Common myeloid progenitor, CD34-positive (primary cell): ENCODE results near the gene TMEM145.
A peak's percentile ranks its signal among the peaks of the same experiment; 100 is the strongest.

Source experiments
- CTCF ChIA-PET: fragments of 350-600 bp; sonication (Branson Sonifier 250); formaldehyde crosslinking; loops from one replicate; lab custom pipeline; 2021; ENCODE audit warnings: antibody characterized with exemption; lab: Charles Lee
- POLR2A ChIA-PET: fragments of 350-600 bp; sonication (Branson Sonifier 250); formaldehyde crosslinking; loops from one replicate; lab custom pipeline; 2021; ENCODE audit warnings: antibody characterized with exemption; lab: Charles Lee
- DNase-seq, 3 donors: peaks; one replicate each; pipeline versions ENCODE4 v3.0.0 to v3.0.0-alpha.2; 2013
- H3K27ac ChIP-seq, 2 experiments: 1 replicate in 1 of 2; 2 replicates in 1 of 2; pipeline ENCODE4 v1.7.0; 2013; ENCODE audit warnings: inconsistent platforms in 2 of 2, low read length in 2 of 2, mild to moderate bottlenecking in 2 of 2, low read depth in 1 of 2, moderate library complexity in 1 of 2; ENCODE audit not compliant: severe bottlenecking in 2 of 2, insufficient read depth in 1 of 2, poor library complexity in 1 of 2
- H3K27me3 ChIP-seq, 5 experiments: replicated peaks in 2 of 5; 1 replicate in 3 of 5; 2 replicates in 2 of 5; pipeline versions ENCODE4 v1.6.1 to v1.7.0; 2013; ENCODE audit warnings: low read length in 4 of 5, mild to moderate bottlenecking in 2 of 5, moderate library complexity in 2 of 5, inconsistent platforms in 1 of 5; ENCODE audit not compliant: insufficient read depth in 5 of 5, control insufficient read depth in 4 of 5
- H3K36me3 ChIP-seq, 4 experiments: 1 replicate in 2 of 4; 2 replicates in 2 of 4; pipeline versions ENCODE4 v1.6.1 to v1.7.0; 2013; ENCODE audit warnings: low read length in 3 of 4, control low read depth in 1 of 4, mild to moderate bottlenecking in 1 of 4; ENCODE audit not compliant: control insufficient read depth in 4 of 4, insufficient read depth in 4 of 4
- H3K4me1 ChIP-seq, 4 experiments: 1 replicate in 3 of 4; 2 replicates in 1 of 4; pipeline versions ENCODE4 v1.6.1 to v1.7.1; 2013; ENCODE audit warnings: low read length in 3 of 4, mild to moderate bottlenecking in 3 of 4, control low read depth in 1 of 4, inconsistent platforms in 1 of 4, moderate library complexity in 1 of 4; ENCODE audit not compliant: control insufficient read depth in 4 of 4, insufficient read depth in 4 of 4; ENCODE audit errors: control extremely low read depth in 1 of 4
- H3K4me3 ChIP-seq, 7 experiments: 1 replicate in 4 of 7; 2 replicates in 3 of 7; pipeline versions ENCODE4 v1.5.1 to v1.7.0; 2013; ENCODE audit warnings: mild to moderate bottlenecking in 7 of 7, low read length in 6 of 7, moderate library complexity in 6 of 7, inconsistent platforms in 2 of 7, low read depth in 2 of 7, control low read depth in 1 of 7; ENCODE audit not compliant: insufficient read depth in 4 of 7, control insufficient read depth in 1 of 7; ENCODE audit errors: extremely low read depth in 1 of 7
- H3K9me3 ChIP-seq, 5 experiments: 1 replicate in 4 of 5; 2 replicates in 1 of 5; pipeline versions ENCODE4 v1.6.1 to v1.7.1; 2013; ENCODE audit warnings: low read length in 4 of 5, mild to moderate bottlenecking in 2 of 5, inconsistent platforms in 1 of 5, low read depth in 1 of 5, moderate library complexity in 1 of 5; ENCODE audit not compliant: control insufficient read depth in 4 of 5, insufficient read depth in 2 of 5; ENCODE audit errors: control extremely low read depth in 1 of 5
- WGBS: methylation state at CpG from one replicate; pipeline ENCODE4 v1.1.5; 2013; ENCODE audit not compliant: insufficient coverage; 5-methylcytosine and 5-hydroxymethylcytosine counted together

Gene TMEM145

DNA sequence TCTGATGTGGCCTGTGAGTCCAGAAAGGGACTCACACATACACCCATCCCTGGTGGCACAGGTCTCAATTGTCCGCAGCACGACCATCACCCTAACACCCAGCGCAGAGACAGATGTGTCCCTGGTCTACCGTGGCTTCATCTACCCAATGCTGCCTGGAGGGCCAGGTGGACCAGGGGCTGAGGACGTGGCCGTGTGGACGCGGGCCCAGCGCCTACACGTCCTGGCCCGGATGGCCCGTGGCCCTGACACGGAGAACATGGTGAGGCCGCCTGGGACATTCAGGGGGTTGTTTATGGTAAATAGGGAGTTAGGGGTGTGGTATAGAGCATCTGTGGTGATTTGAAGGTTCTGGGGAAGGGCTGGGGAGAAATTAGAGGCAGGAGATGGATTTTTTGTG is 35.1 kb downstream of the TMEM145 start:
- no peak overlapping the region for H3K27ac ChIP-seq
- ChIA-PET POLR2A (no interaction called here), CTCF (no interaction called here)
- H3K4me3 ChIP-seq = no peak overlapping the region
- peaks cover 0 to 2% (median 0%) of the 10 kb centered on the region in 4 experiments for H3K4me1 ChIP-seq
- H3K36me3 ChIP-seq = peaks cover 3 to 47% (median 17%) of the 10 kb centered on the region in 4 experiments
- H3K27me3 ChIP-seq = no peaks in the 10 kb centered on the region
- no peak for DNase-seq
- no peaks in the 10 kb centered on the region for H3K9me3 ChIP-seq
- WGBS = 100% methylated on average over 9 of the region's 14 CpGs

DNA sequence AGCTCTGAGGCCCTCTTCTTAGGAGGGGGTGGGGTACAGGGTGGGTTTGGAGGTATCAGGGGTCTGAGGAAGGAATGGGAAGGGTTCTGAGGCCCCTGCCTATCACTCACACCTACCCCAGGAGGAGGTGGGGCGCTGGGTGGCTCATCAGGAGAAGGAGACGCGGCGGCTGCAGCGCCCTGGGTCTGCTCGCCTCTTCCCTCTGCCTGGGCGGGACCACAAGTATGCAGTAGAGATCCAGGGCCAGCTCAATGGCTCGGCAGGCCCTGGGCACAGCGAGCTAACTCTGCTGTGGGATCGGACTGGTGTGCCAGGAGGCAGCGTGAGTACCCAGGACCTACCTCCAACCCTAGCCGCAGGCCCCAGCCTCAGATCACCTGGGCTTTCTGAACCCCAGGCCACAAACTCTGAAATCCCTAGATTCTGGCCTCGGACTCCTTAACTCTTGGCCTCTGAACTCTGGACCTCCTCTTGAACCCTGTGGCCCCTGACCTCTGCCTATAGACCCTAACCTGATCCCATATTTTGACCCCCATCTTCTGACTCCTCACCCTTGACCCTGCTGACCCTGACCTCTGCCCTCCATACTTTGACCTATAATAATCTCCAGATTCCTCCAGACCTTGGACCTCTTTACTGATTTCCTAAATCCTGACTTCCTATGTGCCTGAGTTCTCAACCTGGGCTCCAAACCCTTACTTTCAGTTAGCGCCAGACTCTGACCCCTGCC is 36.4 kb downstream of the TMEM145 start:
- Histone ChIP-seq H3K4me3 (no peak overlapping the region), H3K27ac (no peak overlapping the region), H3K27me3 (no peaks in the 10 kb centered on the region), H3K9me3 (no peaks in the 10 kb centered on the region), H3K4me1 (peaks cover 0 to 2% (median 0%) of the 10 kb centered on the region in 4 experiments), H3K36me3 (peaks cover 6 to 51% (median 22%) of the 10 kb centered on the region in 4 experiments)
- no peak for DNase-seq
- ChIA-PET CTCF (no interaction called here), POLR2A (no interaction called here)
- WGBS = 99% methylated on average over 12 of the region's 14 CpGs

DNA sequence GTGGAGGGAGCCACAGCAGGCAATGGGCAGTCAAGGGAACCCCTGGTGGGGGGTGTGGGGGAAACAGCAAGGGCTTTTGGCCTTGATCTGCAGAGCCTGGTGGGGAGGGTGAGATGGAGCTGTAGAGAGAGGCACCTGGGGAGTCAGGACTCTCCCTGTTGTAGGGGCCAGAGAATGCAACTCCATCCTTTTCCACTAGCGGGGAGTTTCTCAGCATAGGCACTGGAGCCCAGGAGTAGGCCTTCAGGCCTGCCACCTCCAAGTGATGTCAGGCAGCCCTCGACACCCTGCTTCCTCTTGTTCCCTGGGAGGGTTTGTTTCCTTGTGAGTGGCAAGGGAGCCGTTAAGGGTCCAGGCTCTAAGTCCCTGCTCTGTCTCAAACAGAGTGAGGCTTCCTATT is 37.3 kb downstream of the TMEM145 start:
- DNase-seq = no peak
- H3K4me3 ChIP-seq = no peak overlapping the region
- H3K27me3 ChIP-seq = no peaks in the 10 kb centered on the region
- ChIA-PET CTCF (no interaction called here), POLR2A (no interaction called here)
- H3K9me3 ChIP-seq = no peaks in the 10 kb centered on the region
- 92% methylated on average over 2 of the region's 3 CpGs for WGBS
- peaks cover 0 to 2% (median 0%) of the 10 kb centered on the region in 4 experiments for H3K4me1 ChIP-seq
- H3K27ac ChIP-seq = no peak overlapping the region
- H3K36me3 ChIP-seq = peaks cover 6 to 46% (median 22%) of the 10 kb centered on the region in 4 experiments

DNA sequence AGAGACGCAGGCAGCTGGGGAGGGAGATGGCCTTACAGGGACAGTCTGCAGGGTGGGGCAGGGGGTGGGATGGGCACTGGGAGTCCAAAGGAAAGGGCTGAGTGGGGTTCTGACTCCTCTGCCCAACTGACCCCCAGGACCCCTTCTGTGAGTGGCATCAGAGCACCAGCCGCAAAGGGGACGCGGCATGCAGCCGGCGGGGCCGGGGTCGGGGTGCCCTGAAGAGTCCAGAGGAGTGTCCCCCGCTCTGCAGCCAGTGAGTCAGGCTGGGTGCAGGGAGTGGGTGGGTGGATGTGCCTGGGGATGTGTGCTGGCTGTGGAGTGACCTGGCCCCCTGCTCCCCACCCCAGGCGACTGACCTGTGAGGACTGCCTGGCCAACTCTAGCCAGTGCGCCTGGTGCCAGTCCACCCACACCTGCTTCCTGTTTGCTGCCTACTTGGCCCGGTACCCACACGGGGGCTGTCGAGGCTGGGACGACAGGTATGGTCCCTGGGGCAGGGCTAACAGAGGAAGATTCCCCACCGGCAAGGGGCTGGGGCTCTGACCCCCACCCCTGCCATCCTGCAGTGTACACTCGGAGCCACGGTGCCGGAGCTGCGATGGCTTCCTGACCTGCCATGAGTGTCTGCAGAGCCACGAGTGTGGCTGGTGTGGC is 38.1 kb downstream of the TMEM145 start:
- Histone ChIP-seq H3K27ac (no peak overlapping the region), H3K4me1 (peaks cover 0 to 2% (median 0%) of the 10 kb centered on the region in 4 experiments), H3K27me3 (no peaks in the 10 kb centered on the region), H3K9me3 (no peaks in the 10 kb centered on the region), H3K36me3 (peaks cover 6 to 49% (median 27%) of the 10 kb centered on the region in 4 experiments), H3K4me3 (no peak overlapping the region)
- ChIA-PET CTCF (no interaction called here), POLR2A (no interaction called here)
- WGBS = 94% methylated on average over 14 of the region's 21 CpGs
- no peak for DNase-seq

DNA sequence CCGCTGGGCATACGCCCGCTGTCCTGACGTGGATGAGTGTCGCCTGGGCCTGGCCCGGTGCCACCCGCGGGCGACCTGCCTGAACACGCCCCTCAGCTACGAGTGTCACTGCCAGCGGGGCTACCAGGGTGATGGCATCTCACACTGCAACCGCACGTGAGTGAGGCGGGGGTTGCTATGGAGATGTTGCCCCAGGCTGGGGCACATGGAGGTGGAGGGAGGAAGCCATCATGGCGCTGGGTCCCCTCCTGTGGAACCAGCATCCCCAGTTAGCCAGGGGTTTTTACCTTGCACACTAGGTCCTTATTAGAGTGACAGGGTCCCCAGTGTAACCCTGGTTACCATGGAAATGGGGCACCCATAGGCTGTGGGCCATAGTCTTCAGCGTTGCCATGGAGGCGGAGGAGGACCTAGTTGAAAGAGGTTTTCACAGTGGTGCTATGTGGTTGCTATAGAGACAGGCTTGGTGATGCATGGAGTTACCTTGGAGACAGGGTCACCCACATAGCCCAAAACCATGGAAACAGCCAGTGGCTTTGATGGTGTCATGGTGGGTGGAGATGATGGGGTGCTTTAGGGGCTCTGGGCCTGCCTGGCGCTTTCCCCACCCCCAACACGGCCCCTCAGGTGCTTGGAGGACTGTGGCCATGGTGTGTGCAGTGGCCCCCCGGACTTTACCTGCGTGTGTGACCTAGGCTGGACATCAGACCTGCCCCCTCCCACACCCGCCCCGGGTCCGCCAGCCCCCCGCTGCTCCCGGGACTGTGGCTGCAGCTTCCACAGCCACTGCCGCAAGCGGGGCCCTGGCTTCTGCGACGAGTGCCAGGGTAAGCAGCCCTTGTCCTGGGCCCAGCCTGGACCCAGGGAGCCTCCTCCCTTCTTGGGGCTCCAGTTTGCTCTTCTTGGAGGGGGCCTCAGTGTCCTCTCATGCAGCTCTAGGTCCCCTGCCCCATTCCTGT is 39.5 kb downstream of the TMEM145 start:
- peak in 2 of 3 donors; percentile 13 to 35 for DNase-seq
- H3K27ac ChIP-seq = no peak overlapping the region
- H3K4me1 ChIP-seq = no peaks in the 10 kb centered on the region
- no peaks in the 10 kb centered on the region for H3K27me3 ChIP-seq
- no peak overlapping the region for H3K4me3 ChIP-seq
- H3K36me3 ChIP-seq = peaks cover 6 to 62% (median 36%) of the 10 kb centered on the region in 4 experiments
- 98% methylated on average over 24 of the region's 31 CpGs for WGBS
- ChIA-PET POLR2A (no interaction called here), CTCF (no interaction called here)
- no peaks in the 10 kb centered on the region for H3K9me3 ChIP-seq

DNA sequence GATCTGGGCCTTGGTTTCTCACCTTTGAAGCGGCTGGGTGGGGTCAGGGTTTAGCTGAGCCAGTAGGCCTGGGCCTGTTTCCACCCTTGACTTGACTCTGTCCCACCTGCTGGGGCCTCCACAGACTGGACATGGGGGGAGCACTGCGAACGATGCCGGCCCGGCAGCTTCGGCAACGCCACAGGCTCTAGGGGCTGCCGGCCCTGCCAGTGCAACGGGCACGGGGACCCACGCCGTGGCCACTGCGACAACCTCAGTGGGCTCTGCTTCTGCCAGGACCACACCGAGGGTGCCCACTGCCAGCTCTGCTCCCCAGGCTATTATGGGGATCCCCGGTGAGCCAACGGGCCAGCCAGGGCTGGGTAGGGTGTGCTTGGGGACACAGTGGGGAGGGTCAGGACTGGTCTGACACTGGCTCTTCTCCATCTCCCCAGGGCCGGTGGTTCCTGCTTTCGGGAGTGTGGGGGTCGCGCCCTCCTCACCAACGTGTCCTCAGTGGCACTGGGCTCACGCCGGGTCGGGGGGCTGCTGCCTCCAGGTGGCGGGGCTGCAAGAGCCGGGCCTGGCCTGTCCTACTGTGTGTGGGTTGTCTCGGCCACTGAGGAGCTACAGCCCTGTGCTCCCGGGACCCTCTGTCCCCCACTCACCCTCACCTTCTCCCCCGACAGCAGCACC is 40.4 kb downstream of the TMEM145 start:
- no peak overlapping the region for H3K4me3 ChIP-seq
- H3K4me1 ChIP-seq = no peaks in the 10 kb centered on the region
- H3K9me3 ChIP-seq = no peaks in the 10 kb centered on the region
- no peak overlapping the region for H3K27ac ChIP-seq
- ChIA-PET POLR2A (no interaction called here), CTCF (interaction anchor here (1.0 kb wide), 1 partner anchor 10 kb away, joined by 3 read pairs; no protein-coding TSS in a partner anchor)
- no peaks in the 10 kb centered on the region for H3K27me3 ChIP-seq
- DNase-seq = no peak
- peaks cover 6 to 64% (median 38%) of the 10 kb centered on the region in 4 experiments for H3K36me3 ChIP-seq
- over 99% methylated on average over 19 of the region's 29 CpGs for WGBS
